Measurements from ENCODE around the gene OVOL1.
A peak's percentile ranks its signal among the peaks of the same experiment; 100 is the strongest.

Gene OVOL1

DNA sequence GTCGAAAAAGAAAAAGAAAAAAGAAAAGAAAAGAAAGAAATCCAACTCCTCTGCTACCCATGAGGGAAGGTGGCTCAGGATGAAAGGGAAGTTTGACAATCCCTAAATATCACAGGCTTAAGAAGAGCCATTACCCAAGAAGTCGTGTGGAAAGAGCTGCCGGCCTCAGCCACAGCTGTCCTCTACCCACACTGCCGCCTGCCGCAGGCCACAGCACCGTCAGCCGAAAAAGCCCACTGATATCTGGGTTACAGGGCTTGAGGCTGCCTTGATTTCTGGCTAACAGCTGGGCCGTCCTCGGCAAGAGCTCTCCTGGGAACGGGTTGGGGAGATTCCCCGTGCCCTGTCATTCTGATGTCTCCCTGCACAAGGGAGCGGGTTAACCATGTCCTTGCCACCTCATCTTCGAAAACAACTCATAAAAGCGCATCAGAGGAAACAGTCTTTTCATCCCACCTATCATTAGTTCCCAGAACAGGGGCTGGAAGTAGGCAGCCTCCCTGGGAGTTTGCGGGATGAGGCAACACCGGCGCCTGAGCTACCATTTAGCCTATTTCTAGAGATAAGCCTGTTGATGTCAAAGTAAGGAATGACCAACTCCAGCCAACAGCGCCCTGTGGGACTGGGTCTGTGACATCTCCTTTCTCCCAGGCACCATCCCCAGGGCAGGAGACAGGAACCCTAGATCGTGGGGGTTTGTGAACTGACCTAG, 25.1 kb downstream of the OVOL1 start:
- no peak for DNase-seq (ENCODE audit: low read depth)
- H3K4me3 ChIP-seq (ENCODE audit: low read length): no peak overlapping the region
- TF ChIP-seq CTCF (conservative IDR thresholded peaks at IDR 0.05; ENCODE audit: low read depth, low read length): no peak

DNA sequence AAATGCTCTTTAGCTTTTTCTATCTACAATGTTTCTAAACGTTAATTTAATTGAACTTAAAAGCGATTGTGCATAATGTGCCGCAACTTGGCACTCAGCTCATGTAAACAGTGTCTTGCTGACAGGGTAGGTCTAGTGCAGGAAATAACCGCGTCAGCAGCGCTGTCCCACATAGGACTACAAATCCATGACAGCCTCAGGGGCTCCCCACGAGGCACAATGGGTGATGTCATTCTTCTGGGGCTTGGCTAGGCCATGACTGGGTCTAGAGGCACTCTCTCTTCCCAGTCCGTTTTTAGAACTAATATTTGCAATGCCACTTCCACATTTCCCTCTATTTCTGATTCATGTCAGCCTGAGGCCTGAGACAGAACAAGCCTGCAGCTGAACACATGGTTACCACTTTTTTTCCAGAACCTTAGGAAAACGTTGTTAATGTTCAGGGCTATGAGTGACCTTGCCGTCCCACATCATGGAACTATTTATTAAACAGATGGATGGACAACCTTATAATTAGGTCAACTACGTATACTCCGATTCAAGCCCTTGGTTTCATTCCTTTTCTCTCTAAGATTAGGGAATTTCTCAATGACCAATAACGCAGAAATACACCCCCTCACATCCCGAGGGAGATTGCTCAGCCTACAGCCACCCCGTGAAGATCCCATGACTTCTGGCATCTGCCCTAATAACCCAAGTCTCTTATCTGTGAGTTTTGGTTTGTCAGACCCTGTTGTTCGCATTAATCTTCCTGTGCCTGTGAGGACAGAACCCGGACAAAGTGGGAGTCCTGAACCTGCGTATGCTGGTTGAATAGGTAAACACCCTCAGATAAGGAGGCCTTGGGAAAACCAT, 27.5 kb downstream of the OVOL1 start:
- DNase-seq (ENCODE audit: low read depth): no peak
- TF ChIP-seq CTCF (conservative IDR thresholded peaks at IDR 0.05; ENCODE audit: low read depth, low read length): no peak
- H3K4me3 ChIP-seq (ENCODE audit: low read length): no peak overlapping the region

- no peak for TF ChIP-seq CTCF (conservative IDR thresholded peaks at IDR 0.05; ENCODE audit: low read depth, low read length)
- no peak overlapping the region for H3K4me3 ChIP-seq (ENCODE audit: low read length)
- no peak for DNase-seq (ENCODE audit: low read depth)
Observed at GRCh38 chr11:65814986-65815565, 28.2 kb downstream of the OVOL1 start.

- TF ChIP-seq CTCF (conservative IDR thresholded peaks at IDR 0.05; ENCODE audit: low read depth, low read length): no peak
- H3K4me3 ChIP-seq (ENCODE audit: low read length): no peak overlapping the region
- DNase-seq (ENCODE audit: low read depth): no peak
Observed at GRCh38 chr11:65816696-65817095, 29.8 kb downstream of the OVOL1 start.

GRCh38 chr11:65817312-65817834, 30.5 kb downstream of the OVOL1 start:
- no peak for TF ChIP-seq CTCF (conservative IDR thresholded peaks at IDR 0.05; ENCODE audit: low read depth, low read length)
- peak overlapping the region; percentile 67 for H3K4me3 ChIP-seq (ENCODE audit: low read length)
- DNase-seq (ENCODE audit: low read depth): no peak

- TF ChIP-seq CTCF (conservative IDR thresholded peaks at IDR 0.05; ENCODE audit: low read depth, low read length): peak; percentile 90
- peak; percentile 29 for DNase-seq (ENCODE audit: low read depth)
- peak overlapping the region; percentile 67 for H3K4me3 ChIP-seq (ENCODE audit: low read length)
Observed at GRCh38 chr11:65817835-65818680, 31.2 kb downstream of the OVOL1 start.
